NCI-H2171 treated with DMSO at 0.1 percent for 48 hours (cell line): Measurements from ENCODE around the gene RASA2.
A peak's percentile ranks its signal among the peaks of the same experiment; 100 is the strongest.

Experiments used
- DNase-seq: peaks from one replicate; lab custom pipeline; 2025; lab: John Stamatoyannopoulos, UW

Gene RASA2

GRCh38 chr3:141646760-141647561, 160.1 kb downstream of the RASA2 start:
- DNase-seq = peak; percentile 54

- DNase-seq = no peak
Measured at GRCh38 chr3:141647562-141647915, 160.7 kb downstream of the RASA2 start.

DNA sequence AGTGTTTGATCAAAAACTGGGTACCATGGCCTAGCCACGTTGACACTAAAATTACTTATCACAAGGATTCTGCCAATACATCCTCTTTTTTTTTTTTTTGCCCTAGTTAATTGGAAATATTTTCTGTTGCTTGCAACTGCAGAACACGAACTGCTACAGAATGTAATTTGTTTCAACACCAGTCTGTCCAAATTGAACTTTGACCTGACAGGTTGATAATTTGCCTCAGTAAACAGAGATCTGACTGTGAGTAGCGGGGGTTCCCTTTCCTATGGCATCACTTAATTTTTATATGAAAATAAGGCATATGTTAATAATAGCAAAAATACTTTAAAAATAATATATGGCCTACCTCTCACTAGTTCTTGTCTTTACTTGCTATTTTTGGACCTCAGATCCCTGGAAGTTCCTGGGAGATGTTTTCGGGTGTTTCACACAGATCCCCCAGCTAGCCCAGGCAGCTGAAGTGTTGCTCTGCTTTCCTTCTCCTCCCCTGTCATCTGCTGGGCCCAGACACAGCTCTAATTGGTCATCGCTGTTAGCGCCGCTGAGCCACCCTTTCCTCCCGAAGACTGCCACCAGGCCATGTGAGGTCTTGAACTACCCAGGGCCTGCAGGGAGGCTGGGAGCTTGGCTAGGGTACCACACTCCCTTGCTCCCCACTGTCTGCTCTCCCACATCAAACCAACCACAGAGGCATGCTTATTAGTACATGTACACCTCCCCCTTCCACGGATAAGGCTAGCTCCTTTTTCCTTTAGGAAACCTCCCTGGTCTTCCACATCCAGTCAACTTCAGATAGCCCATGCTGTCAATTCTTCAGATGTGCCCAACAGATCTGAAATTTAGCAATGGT, 161.5 kb downstream of the RASA2 start:
- no peak for DNase-seq

DNA sequence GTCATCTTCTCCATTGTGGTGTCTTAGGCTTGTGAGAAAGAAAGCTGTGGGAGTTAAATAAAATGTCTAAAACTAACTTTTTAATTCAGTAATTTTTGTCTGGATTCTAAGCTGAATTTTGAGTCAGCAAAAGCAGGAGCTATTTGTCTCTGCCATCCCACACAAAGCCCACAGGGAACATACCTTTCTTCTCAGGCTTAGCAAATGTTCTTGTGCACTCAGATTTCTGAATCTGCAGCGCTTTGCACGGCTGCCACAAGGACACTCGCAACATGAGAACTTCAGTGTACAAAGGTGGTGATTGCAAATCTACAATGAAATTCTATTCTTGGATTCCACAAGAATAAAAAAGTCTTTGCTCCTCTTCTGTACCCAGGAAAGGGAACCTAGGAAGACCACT, 163.0 kb downstream of the RASA2 start:
- DNase-seq = no peak

DNA sequence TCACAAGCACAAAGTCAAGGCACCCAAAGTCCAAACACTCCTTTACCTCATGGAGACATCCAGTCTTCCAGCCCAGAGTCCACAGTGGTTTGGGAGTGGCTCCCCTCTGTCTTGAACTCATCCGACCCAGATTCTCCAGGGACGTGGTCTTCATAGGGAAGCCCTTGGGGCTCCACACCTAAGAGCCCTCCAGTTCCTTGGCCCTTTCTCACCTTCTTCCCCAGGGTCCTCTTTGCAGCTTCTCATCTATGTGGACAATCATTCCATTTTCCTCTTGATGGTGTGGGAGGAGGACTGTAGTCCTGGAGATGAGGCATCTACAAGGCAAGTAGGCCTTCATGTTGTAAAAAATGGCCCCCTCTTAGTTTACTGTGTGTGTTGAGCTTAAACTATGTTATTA, 164.0 kb downstream of the RASA2 start:
- no peak for DNase-seq

- DNase-seq = no peak
Measured at GRCh38 chr3:141651409-141651808, 164.6 kb downstream of the RASA2 start.

DNA sequence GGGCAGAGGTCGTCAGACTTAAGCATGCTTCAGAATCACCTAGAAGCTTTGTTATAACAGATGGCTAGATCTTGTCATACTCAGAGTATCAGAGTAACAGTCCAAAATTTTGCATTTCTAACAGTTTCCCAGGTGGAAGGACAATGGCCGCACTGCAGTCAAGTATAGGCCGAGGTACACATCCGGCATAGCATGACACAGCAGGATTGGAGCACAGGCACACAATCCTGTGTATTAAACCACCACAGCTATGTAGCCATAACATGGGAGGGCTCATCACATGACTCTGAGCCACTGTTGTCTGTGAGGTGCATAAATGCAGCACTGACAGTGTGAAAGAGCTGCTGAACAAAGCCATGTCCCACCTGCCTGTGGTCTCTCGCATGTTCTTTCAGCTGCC, 165.5 kb downstream of the RASA2 start:
- no peak for DNase-seq

DNA sequence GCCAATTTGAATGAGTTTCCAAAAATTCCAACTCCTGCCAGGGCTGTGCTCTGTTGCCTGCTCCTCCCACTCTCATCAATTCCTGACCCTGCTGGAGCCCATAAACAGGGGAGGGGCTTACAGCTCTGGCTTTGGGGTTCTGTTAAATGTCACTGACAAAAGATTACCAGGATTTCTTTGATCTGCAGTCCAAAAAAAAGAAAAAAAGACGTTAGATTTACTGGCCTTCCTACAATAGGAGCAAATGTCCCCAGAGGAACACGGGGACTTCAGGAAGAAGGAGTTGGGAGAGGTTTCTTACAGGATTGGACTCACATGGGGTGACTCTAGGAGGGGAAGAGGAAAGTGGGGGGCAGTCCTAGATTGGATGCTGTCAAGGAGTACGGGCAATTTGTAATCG, 167.0 kb downstream of the RASA2 start:
- DNase-seq = no peak

GRCh38 chr3:141655801-141656200, 169.0 kb downstream of the RASA2 start:
- no peak for DNase-seq

DNA sequence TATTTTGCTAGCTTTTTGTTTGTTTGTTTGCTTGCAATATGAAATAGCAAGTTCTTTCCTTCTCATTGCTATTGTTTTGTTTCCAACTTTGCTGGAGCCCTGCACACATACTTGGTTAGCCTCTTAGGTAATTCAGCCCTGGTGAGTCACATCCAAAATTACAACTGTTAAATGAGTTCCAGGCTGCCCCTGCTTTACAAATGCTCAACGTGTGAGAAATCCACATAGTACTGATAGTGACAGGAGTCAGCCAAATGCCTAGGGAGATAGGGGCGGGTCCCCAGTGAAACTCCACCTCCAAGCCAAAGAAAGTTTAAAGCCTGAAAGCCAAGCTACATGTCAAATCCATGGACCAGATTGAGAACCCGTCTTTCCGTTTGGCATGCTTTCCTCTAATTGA, 169.9 kb downstream of the RASA2 start:
- no peak for DNase-seq

DNA sequence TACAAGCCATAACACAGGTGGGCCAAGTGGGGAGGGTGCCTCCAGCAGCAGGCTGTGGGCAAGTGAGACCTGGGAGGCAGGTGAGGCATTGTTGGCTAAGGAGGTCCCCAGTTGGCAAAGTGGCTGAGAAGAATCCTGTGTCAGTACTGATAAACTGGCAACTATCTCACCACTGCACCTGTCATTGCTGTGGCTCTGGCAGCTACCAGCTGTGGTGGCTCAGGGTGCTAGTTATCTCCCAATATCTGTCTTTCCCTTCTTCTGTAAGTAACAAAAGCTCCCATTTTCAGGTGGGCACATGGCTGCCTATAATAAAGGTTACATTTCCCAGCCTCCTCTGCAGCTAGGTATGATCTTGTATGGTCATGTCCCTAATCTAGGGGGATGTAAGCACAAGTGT, 170.7 kb downstream of the RASA2 start:
- DNase-seq = no peak

- DNase-seq = peak; percentile 36
Measured at GRCh38 chr3:141659821-141660613, 173.2 kb downstream of the RASA2 start.

GRCh38 chr3:141660614-141660947, 173.8 kb downstream of the RASA2 start:
- no peak for DNase-seq

DNA sequence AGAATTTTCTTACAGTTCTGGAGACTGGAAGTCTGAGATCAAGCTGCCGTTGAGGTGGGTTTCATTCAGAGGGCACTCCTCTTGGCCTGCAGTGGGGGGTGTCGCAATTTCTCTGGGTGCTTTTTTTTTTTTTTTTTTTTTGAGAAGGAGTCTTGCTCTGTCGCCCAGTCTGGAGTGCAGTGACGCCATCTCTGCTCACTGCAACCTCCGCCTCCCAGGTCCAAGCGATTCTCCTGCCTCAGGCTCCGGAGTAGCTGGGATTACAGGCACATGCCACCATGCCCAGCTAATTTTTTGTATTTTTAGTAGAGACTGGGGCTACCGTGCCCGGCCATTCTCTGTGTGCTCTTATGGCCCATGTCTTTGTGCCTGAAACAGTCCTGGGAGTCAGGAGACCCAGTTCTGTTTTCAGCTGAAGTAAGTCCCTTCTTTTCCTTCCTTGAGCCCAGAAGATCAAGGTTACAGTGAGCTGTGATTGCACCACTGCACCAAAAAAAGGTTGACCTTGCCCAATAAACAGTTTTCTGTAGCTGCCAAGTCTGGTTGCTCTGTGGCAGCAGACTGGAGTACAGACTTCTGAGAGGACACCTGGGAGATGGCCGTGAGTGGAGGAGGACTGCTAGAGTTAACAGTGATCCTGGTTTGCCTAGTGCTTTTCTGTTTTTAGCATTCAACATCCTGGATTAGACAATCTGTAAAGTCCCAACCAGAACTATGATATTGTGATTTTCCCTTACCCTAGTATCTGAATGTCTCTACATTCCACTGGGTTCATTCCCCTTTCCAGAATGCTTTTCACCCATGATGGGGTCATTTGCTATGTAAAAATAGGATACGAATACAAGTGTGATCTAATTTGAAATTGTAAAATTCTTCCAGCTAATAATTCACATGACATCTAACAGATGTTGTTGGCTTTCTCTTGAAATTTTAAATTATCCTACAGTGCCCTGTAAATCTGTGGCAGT, 174.7 kb downstream of the RASA2 start:
- no peak for DNase-seq

GRCh38 chr3:141663993-141664392, 177.2 kb downstream of the RASA2 start:
- no peak for DNase-seq
